H9 (cell line): Measurements from ENCODE around the gene CCR3. TPM values are rescaled to one million over a fixed set of nuclear protein-coding genes. Genes with fewer than 3 reads are reported as not detected.

Experiments
- DNase-seq: peaks from one replicate; pipeline ENCODE4 v3.0.0-alpha.2; 2017
- H2AFZ ChIP-seq: one replicate; pipeline ENCODE4 v1.6.1; 2013; ENCODE audit warnings: mild to moderate bottlenecking, low read length, control low read depth, moderate library complexity
- H2AK5ac ChIP-seq: 2 replicates; pipeline ENCODE4 v1.6.1; 2013; ENCODE audit warnings: low read length, control low read depth, mixed read lengths; ENCODE audit not compliant: insufficient read length
- H2BK120ac ChIP-seq: one replicate; pipeline ENCODE4 v1.6.1; 2013; ENCODE audit warnings: low read depth, mild to moderate bottlenecking, low read length, control low read depth, inconsistent platforms; ENCODE audit not compliant: poor library complexity, severe bottlenecking
- H2BK12ac ChIP-seq: 2 replicates; pipeline ENCODE4 v1.6.1; 2013; ENCODE audit warnings: low read length, control low read depth, mixed read lengths, low read depth; ENCODE audit not compliant: insufficient read length
- H2BK15ac ChIP-seq: 2 replicates; pipeline ENCODE4 v1.6.1; 2013; ENCODE audit warnings: low read depth, low read length, control low read depth
- H2BK20ac ChIP-seq: one replicate; pipeline ENCODE4 v1.6.1; 2013; ENCODE audit warnings: low read depth, mild to moderate bottlenecking, low read length, control low read depth, inconsistent platforms; ENCODE audit not compliant: poor library complexity, severe bottlenecking
- H2BK5ac ChIP-seq: 2 replicates; pipeline ENCODE4 v1.6.1; 2013; ENCODE audit warnings: low read length, control low read depth, mixed read lengths; ENCODE audit not compliant: insufficient read length
- H3K14ac ChIP-seq: 2 replicates; pipeline ENCODE4 v1.6.1; 2013; ENCODE audit warnings: low read length, control low read depth; ENCODE audit not compliant: insufficient read depth
- H3K18ac ChIP-seq: 2 replicates; pipeline ENCODE4 v1.6.1; 2013; ENCODE audit warnings: low read depth, mild to moderate bottlenecking, mixed read lengths, low read length, control low read depth; ENCODE audit not compliant: insufficient read length
- H3K23ac ChIP-seq: 2 replicates; pipeline ENCODE4 v1.6.1; 2013; ENCODE audit warnings: low read length, control low read depth, mixed read lengths, low read depth; ENCODE audit not compliant: insufficient read length
- H3K23me2 ChIP-seq: 2 replicates; pipeline ENCODE4 v1.6.1; 2013; ENCODE audit warnings: low read depth, mild to moderate bottlenecking, mixed read lengths, low read length, control low read depth; ENCODE audit not compliant: insufficient read length, poor library complexity, severe bottlenecking
- H3K27ac ChIP-seq: 2 replicates; pipeline ENCODE4 v1.5.1; 2013; ENCODE audit warnings: low read length, control low read depth, mixed read lengths, low read depth; ENCODE audit not compliant: insufficient read length
- H3K27me3 ChIP-seq: 2 replicates; pipeline ENCODE4 v1.6.1; 2013; ENCODE audit warnings: low read length, control low read depth, inconsistent platforms; ENCODE audit not compliant: insufficient read depth
- H3K4ac ChIP-seq: 2 replicates; pipeline ENCODE4 v1.6.1; 2013; ENCODE audit warnings: low read depth, mild to moderate bottlenecking, control low read depth, inconsistent platforms, low read length, moderate library complexity
- H3K4me1 ChIP-seq: 2 replicates; pipeline ENCODE4 v1.6.1; 2013; ENCODE audit warnings: low read length, control low read depth, inconsistent platforms; ENCODE audit not compliant: insufficient read depth
- H3K4me2 ChIP-seq: 2 replicates; pipeline ENCODE4 v1.6.1; 2013; ENCODE audit warnings: low read length, control low read depth, mixed read lengths; ENCODE audit not compliant: insufficient read length, insufficient read depth
- H3K56ac ChIP-seq: 2 replicates; pipeline ENCODE4 v1.6.1; 2013; ENCODE audit warnings: low read depth, mild to moderate bottlenecking, mixed read lengths, low read length, control low read depth; ENCODE audit not compliant: insufficient read length
- H3K79me1 ChIP-seq: 2 replicates; pipeline ENCODE4 v1.6.1; 2013; ENCODE audit warnings: low read depth, mild to moderate bottlenecking, moderate library complexity, low read length, control low read depth, inconsistent platforms; ENCODE audit not compliant: insufficient read depth, poor library complexity, severe bottlenecking
- H3K79me2 ChIP-seq: 2 replicates; pipeline ENCODE4 v1.6.1; 2013; ENCODE audit warnings: low read length, control low read depth, inconsistent platforms; ENCODE audit not compliant: insufficient read depth
- H3K9ac ChIP-seq: 2 replicates; pipeline ENCODE4 v1.6.1; 2013; ENCODE audit warnings: low read length, control low read depth, mixed read lengths; ENCODE audit not compliant: insufficient read length; ENCODE audit errors: extremely low read depth
- H3K9me3 ChIP-seq: one replicate; pipeline ENCODE4 v1.6.1; 2013; ENCODE audit warnings: low read depth, low read length, inconsistent platforms; ENCODE audit not compliant: control insufficient read depth
- H3T11ph ChIP-seq: one replicate; pipeline ENCODE4 v1.6.1; 2013; ENCODE audit warnings: mild to moderate bottlenecking, low read length, control low read depth, inconsistent platforms
- H4K20me1 ChIP-seq: one replicate; pipeline ENCODE4 v1.6.1; 2013; ENCODE audit not compliant: control insufficient read depth, insufficient read length, insufficient read depth
- H4K5ac ChIP-seq: 2 replicates; pipeline ENCODE4 v1.6.1; 2013; ENCODE audit warnings: low read depth, mild to moderate bottlenecking, mixed read lengths, low read length, control low read depth; ENCODE audit not compliant: insufficient read length
- H4K8ac ChIP-seq: replicated peaks from 2 replicates; pipeline ENCODE4 v1.6.1; 2013; ENCODE audit warnings: low read length, control low read depth, mixed read lengths, low read depth; ENCODE audit not compliant: insufficient read length
- H4K91ac ChIP-seq: 2 replicates; pipeline ENCODE4 v1.6.1; 2013; ENCODE audit warnings: low read depth, mild to moderate bottlenecking, moderate library complexity, mixed read lengths, low read length, control low read depth; ENCODE audit not compliant: insufficient read length
- H3K27ac Mint-ChIP-seq, 3 experiments: 2 replicates in 2 of 3; 3 replicates in 1 of 3; pipeline ENCODE4 v1.8.0; 2020 to 2021; ENCODE audit warnings: mixed read lengths in 3 of 3, mild to moderate bottlenecking in 1 of 3, moderate library complexity in 1 of 3
- H3K27me3 Mint-ChIP-seq: 2 replicates; pipeline ENCODE4 v1.8.0; 2021; ENCODE audit warnings: low read depth, mild to moderate bottlenecking, moderate library complexity, mixed read lengths
- H3K36me3 Mint-ChIP-seq, 3 experiments: 2 replicates in 2 of 3; 3 replicates in 1 of 3; pipeline ENCODE4 v1.8.0; 2020 to 2021; ENCODE audit warnings: low read depth in 3 of 3, mixed read lengths in 3 of 3; ENCODE audit not compliant: insufficient read depth in 1 of 3
- H3K4me1 Mint-ChIP-seq, 2 experiments: 2 replicates each; pipeline ENCODE4 v1.8.0; 2020; ENCODE audit warnings: mixed read lengths in 2 of 2
- H3K4me3 Mint-ChIP-seq, 2 experiments: 2 replicates in 1 of 2; 3 replicates in 1 of 2; pipeline ENCODE4 v1.8.0; 2020 to 2021; ENCODE audit warnings: mild to moderate bottlenecking in 2 of 2, mixed read lengths in 2 of 2, moderate library complexity in 1 of 2
- H3K9me3 Mint-ChIP-seq, 2 experiments: 2 replicates in 1 of 2; 3 replicates in 1 of 2; pipeline ENCODE4 v1.8.0; 2020; ENCODE audit warnings: mild to moderate bottlenecking in 2 of 2, mixed read lengths in 2 of 2, moderate library complexity in 1 of 2
- CTCF ChIP-seq: fragments of 200-600 bp; sonication (generic); conservative IDR thresholded peaks from 3 replicates; pipeline ENCODE4 v1.8.0; 2021; ENCODE audit warnings: antibody characterized with exemption, mild to moderate bottlenecking
- WGBS: extraction: QIAGEN DNeasy Blood & Tissue Kit; methylation state at CpG from one replicate; pipeline ENCODE4 v1.1.7; 2013; ENCODE audit warnings: missing lambda C conversion rate, low lambda C conversion rate, mixed read lengths; ENCODE audit not compliant: insufficient read length; ENCODE audit errors: extremely low coverage; 5-methylcytosine and 5-hydroxymethylcytosine counted together
- total RNA-seq: library from RNA; stranded (reverse); gene quantifications from 2 replicates; pipeline ENCODE4 v1.2.1, GENCODE V29; 2021

Gene CCR3
- total RNA-seq, 1 experiment from 2014 or later, result not detected

- no peak overlapping the region for H3K27ac Mint-ChIP-seq
- DNase-seq, result no peak
- Histone ChIP-seq H2BK12ac (no peak overlapping the region), H3K9ac (no peak overlapping the region), H4K5ac (no peak overlapping the region), H3K18ac (no peak overlapping the region), H3K4me2 (no peak overlapping the region), H2BK15ac (no peak overlapping the region), H2AFZ (no peak overlapping the region), H3T11ph (no peak overlapping the region), H3K9me3 (no peaks in the 10 kb centered on the region), H3K79me2 (no peaks in the 10 kb centered on the region), H2BK5ac (no peak overlapping the region), H3K14ac (no peak overlapping the region), H3K56ac (no peak overlapping the region), H3K79me1 (no peaks in the 10 kb centered on the region), H4K91ac (no peak overlapping the region), H2BK120ac (no peak overlapping the region), H3K4me1 (no peaks in the 10 kb centered on the region), H3K4ac (no peak overlapping the region), H2AK5ac (no peak overlapping the region), H3K27me3 (no peaks in the 10 kb centered on the region), H4K20me1 (no peaks in the 10 kb centered on the region), H3K23ac (no peak overlapping the region), H4K8ac (no peak overlapping the region), H2BK20ac (no peak overlapping the region), H3K23me2 (no peaks in the 10 kb centered on the region), H3K27ac (no peak overlapping the region)
- no peaks in the 10 kb centered on the region for H3K36me3 Mint-ChIP-seq
- no peaks in the 10 kb centered on the region for H3K4me1 Mint-ChIP-seq
- TF ChIP-seq CTCF, result no peak
- WGBS, result no CpG with 5 or more reads among the region's 9 CpGs
- no peaks in the 10 kb centered on the region for H3K9me3 Mint-ChIP-seq
- H3K27me3 Mint-ChIP-seq, result peaks cover 6% of the 10 kb centered on the region
- no peak overlapping the region for H3K4me3 Mint-ChIP-seq
These were observed 56.8 kb downstream of the CCR3 start for GRCh38 chr3:46298871-46299607.
